Neural cell (in vitro differentiated cells): ENCODE data around the gene C9orf72.

Experiments
- CTCF ChIP-seq: fragments of 450-650 bp; IDR thresholded peaks from 2 replicates; pipeline ENCODE4 v1.5.1; 2014; ENCODE audit warnings: antibody characterized with exemption, mild to moderate bottlenecking, moderate library complexity; ENCODE audit not compliant: poor library complexity, severe bottlenecking
- MXI1 ChIP-seq: fragments of 450-650 bp; conservative IDR thresholded peaks from 2 replicates; pipeline ENCODE4 v1.6.1; 2014; ENCODE audit warnings: antibody characterized with exemption, mild to moderate bottlenecking; ENCODE audit not compliant: poor library complexity, severe bottlenecking
- POLR2AphosphoS5 ChIP-seq: IDR thresholded peaks from 2 replicates; pipeline ENCODE4 v1.6.1; 2012

GRCh38 chr9:27565696-27566095 lies 7.6 kb downstream of the C9orf72 start:
- TF ChIP-seq CTCF (no peak), POLR2AphosphoS5 (no peak), MXI1 (no peak)
